ENCODE measurements around the gene GZMM. TPM values are rescaled to one million over a fixed set of nuclear protein-coding genes. Genes with fewer than 3 reads are reported as not detected.
A peak's percentile ranks its signal among the peaks of the same experiment; 100 is the strongest.

Gene GZMM
- total and polyA plus RNA-seq, 2 of the 13 experiments (the other 11 are each of a cell fraction or from before 2014, with no cell fraction given), result 0.07 TPM; not detected in 1

- TF ChIP-seq TERF1 (CRISPR knock-in tag; IDR thresholded peaks at IDR 0.05), result no peak
- no peak for TF ChIP-seq ZNF737 (CRISPR knock-in tag; IDR thresholded peaks at IDR 0.05; ENCODE audit: borderline replicate concordance)
- TF ChIP-seq REPIN1 (CRISPR knock-in tag; IDR thresholded peaks at IDR 0.05; ENCODE audit: borderline replicate concordance, low read depth), result no peak
These were observed 21.1 kb upstream of the GZMM start (continued) for GRCh38 chr19:522726-523125.

GRCh38 chr19:524062-524674, 19.7 kb upstream of the GZMM start:
- Histone ChIP-seq H3K9me3 (ENCODE audit: low read length) (no peaks in the 10 kb centered on the region), H2AFZ (ENCODE audit: low read length) (no peak overlapping the region), H3K36me3 (replicated peaks in 1 of 2; ENCODE audit: control insufficient read depth in 1 of 2, insufficient read depth in 2 of 2, low read length in 2 of 2) (no peaks in the 10 kb centered on the region), H3K4me2 (ENCODE audit: low read depth, low read length) (peak overlapping the region; percentile 77), H3K9ac (ENCODE audit: insufficient read depth, low read depth, low read length) (peak overlapping the region; percentile 74), H3K27me3 (ENCODE audit: control insufficient read depth in 1 of 2, insufficient read depth in 2 of 2, low read length in 2 of 2) (no peaks in the 10 kb centered on the region), H3K27ac (ENCODE audit: extremely low read length, insufficient read depth, low read length) (peak overlapping the region; percentile 95), H3K4me3 (replicated peaks in 1 of 3; ENCODE audit: insufficient read depth in 1 of 3, low read depth in 2 of 3, low read length in 3 of 3) (peak overlapping the region; percentile 30 to 63 (median 42); a peak in 5 of 6 replicates), H3K4me1 (ENCODE audit: insufficient read depth, low read length) (peaks cover 58% of the 10 kb centered on the region), H4K20me1 (ENCODE audit: insufficient read depth, low read length) (no peaks in the 10 kb centered on the region), H3K79me2 (ENCODE audit: insufficient read depth, low read length) (no peaks in the 10 kb centered on the region)
- intact Hi-C loops (cut with micrococcal nuclease; ENCODE audit: unreplicated experiment), result no loop called here
- peak; percentile 90 for ATAC-seq
- no TSS peak for BruUV-seq (replicated peaks)
- in situ Hi-C loops (cut with HindIII; ENCODE audit: extremely low pct_ligation_motif_present, low pct_unique_long_range_greater_than_20kb), result no loop called here
- WGBS (ENCODE audit: low lambda C conversion rate), result 12% methylated on average over 3 of the region's 29 CpGs
- DNase-seq (ENCODE audit: low spot score), result peak; percentile 80
- CTCF ChIA-PET (ENCODE audit: low intra/inter-chr PET ratio, low total read pairs), result no interaction called here
- POLR2A ChIA-PET, result interaction anchor here (0.7 to 1.6 kb wide), 12 partner anchors 8 to 266 kb away, joined by 3 to 20 read pairs (median 4); partner anchors contain the start of gene CDC34
- FAIRE-seq, result peak; percentile 48
- TF ChIP-seq MATR3 (CRISPR knock-in tag; IDR thresholded peaks at IDR 0.05) (no peak), ZNF276 (CRISPR knock-in tag; IDR thresholded peaks at IDR 0.05; ENCODE audit: low read depth) (0 out of 2 replicates have a peak, but pooled peaks have one; percentile 37), KLF13 (CRISPR knock-in tag; IDR thresholded peaks at IDR 0.05) (no peak), ZNF558 (CRISPR knock-in tag; IDR thresholded peaks at IDR 0.05; ENCODE audit: borderline replicate concordance) (no peak), ATF3 (CRISPR knock-in tag; IDR thresholded peaks at IDR 0.05) (0 out of 2 replicates have a peak, but pooled peaks have one; percentile 16), SUZ12 (IDR thresholded peaks at IDR 0.05; ENCODE audit: low read depth, low read length) (no peak), NR3C1 (CRISPR knock-in tag; IDR thresholded peaks at IDR 0.05) (no peak), ZNF3 (CRISPR knock-in tag; IDR thresholded peaks at IDR 0.05) (no peak), SP5 (CRISPR knock-in tag; IDR thresholded peaks at IDR 0.05; ENCODE audit: borderline replicate concordance, low read depth) (peak; percentile 100), ZNF557 (CRISPR knock-in tag; IDR thresholded peaks at IDR 0.05) (no peak), ZNF503 (CRISPR knock-in tag; IDR thresholded peaks at IDR 0.05) (peak; percentile 73), ZGPAT (CRISPR knock-in tag; IDR thresholded peaks at IDR 0.05) (peak; percentile 57; the same call in 1 of the 2 replicates), NFIB (CRISPR knock-in tag; IDR thresholded peaks at IDR 0.05; ENCODE audit: borderline replicate concordance) (no peak), ZMYM4 (CRISPR knock-in tag; IDR thresholded peaks at IDR 0.05) (peak; percentile 81; the same call in 1 of the 2 replicates)

Data from HepG2 (cell line).